Activated T-cell treated with anti-CD3 and anti-CD28 coated beads, Interleukin-2, amount 50 U/mL, for 48 hours (primary cell): ENCODE measurements around the gene HOXC13.
A peak's percentile ranks its signal among the peaks of the same experiment; 100 is the strongest.

Source experiments
- DNase-seq, 2 experiments: peaks; one replicate each; pipeline ENCODE4 v3.0.0-alpha.2; 2020

Gene HOXC13, protein sequence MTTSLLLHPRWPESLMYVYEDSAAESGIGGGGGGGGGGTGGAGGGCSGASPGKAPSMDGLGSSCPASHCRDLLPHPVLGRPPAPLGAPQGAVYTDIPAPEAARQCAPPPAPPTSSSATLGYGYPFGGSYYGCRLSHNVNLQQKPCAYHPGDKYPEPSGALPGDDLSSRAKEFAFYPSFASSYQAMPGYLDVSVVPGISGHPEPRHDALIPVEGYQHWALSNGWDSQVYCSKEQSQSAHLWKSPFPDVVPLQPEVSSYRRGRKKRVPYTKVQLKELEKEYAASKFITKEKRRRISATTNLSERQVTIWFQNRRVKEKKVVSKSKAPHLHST

GRCh38 chr12:53938326-53939140 lies at the start of gene HOXC13:
HOXC13 (plus strand) TSS chr12:53938831; CDS start chr12:53938907, 76 bp downstream.
- DNase-seq = peak; percentile 71 to 73

- DNase-seq = no peak
These were observed 48.5 kb upstream of the HOXC13 start for GRCh38 chr12:53890081-53890480.

DNA sequence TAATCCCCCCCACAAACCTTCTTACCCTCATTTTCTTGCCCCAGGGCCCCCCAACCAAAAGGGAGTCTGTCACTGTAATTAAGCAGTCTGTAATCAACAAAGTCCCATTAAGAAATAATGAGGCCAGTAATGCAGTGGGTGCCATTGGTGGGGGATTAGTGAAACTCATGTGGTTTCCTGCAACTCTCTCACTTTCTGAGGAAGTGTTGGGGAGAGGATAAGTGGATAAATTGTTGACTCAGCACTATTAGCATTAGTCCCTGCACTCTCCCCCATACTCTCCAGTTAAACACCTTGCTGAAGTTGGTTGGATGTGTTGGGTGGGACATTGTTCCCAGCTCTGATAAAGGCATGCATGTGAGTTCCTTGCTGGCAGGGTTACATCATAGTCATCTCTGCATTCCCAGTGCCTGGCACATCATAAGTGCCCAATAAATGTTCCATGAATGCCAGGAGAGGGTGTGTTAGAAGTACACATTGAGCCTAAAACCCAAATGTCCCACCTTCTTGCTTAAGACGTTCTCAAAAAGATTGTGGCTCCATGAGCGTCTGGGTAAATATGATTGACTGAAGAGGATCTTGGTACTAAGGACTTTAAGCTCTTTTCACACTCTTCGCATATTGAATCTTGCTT lies 45.8 kb upstream of the HOXC13 start:
- no peak for DNase-seq

GRCh38 chr12:53899230-53899629 lies 39.4 kb upstream of the HOXC13 start:
- DNase-seq = no peak

- DNase-seq = no peak
These were observed 31.5 kb upstream of the HOXC13 start for GRCh38 chr12:53907103-53907502.

- no peak for DNase-seq
These were observed 21.6 kb upstream of the HOXC13 start for GRCh38 chr12:53916788-53917655.

GRCh38 chr12:53924521-53925405 lies 13.9 kb upstream of the HOXC13 start:
- no peak for DNase-seq

DNA sequence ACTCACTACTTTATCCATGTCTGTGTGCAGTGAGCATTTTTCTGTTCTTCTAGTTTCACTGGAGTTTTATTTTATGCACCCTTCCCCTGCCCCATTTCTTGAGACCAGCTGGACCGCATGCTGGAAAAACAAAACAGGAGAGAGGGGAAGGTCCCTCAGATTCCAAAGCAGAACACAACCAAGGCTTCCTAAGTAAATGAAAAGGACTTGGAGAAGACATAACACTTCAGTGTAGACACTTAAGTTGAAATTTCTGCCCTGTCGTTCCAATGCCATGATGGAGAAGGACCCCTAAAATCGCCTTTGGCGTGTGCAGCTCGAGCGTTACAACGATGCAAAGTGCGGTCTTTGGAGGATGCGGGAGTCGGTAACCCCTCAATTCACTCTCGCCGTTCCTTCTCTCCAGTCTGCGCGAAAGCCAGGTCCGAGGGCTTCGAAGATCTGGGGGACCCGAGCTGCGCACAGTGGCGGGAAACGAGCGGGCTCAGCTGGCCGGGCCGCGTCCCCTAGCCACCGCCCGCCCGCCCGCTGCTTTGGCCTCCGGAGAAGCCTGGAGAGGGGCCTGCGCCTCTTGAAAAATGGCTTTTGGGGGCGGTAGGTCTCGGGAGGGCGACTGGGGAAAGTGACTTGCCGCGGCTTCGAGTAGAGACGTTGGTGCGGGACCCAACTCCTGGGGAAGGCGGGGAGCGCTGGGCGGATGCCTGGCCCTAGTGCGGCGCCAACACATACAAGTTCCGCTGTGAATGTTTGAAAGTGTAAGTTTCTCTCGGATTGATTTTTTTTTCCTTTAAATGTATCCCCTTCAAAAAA lies 11.2 kb upstream of the HOXC13 start:
- DNase-seq = no peak

GRCh38 chr12:53928054-53928835 lies 10.4 kb upstream of the HOXC13 start:
- no peak for DNase-seq

DNA sequence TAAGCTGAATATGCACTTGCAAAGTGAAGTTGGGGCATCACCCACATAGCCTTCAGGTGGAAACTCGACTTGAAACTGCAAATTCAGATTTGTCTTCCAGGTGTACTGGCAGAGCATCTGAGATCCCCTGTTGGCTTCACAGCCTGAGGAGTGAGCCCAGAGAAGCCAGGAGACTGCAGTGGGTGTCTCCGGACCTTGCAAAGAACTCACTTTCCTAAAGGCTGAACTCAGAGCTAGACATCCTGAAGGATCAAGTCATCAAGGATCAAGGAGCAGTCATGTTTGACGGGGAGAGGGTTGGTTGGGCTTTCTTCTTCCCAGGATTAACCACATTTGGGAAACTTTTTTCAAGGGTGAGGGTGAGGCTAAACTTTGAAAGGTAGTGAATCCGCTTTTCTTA lies 9.1 kb upstream of the HOXC13 start:
- no peak for DNase-seq

DNA sequence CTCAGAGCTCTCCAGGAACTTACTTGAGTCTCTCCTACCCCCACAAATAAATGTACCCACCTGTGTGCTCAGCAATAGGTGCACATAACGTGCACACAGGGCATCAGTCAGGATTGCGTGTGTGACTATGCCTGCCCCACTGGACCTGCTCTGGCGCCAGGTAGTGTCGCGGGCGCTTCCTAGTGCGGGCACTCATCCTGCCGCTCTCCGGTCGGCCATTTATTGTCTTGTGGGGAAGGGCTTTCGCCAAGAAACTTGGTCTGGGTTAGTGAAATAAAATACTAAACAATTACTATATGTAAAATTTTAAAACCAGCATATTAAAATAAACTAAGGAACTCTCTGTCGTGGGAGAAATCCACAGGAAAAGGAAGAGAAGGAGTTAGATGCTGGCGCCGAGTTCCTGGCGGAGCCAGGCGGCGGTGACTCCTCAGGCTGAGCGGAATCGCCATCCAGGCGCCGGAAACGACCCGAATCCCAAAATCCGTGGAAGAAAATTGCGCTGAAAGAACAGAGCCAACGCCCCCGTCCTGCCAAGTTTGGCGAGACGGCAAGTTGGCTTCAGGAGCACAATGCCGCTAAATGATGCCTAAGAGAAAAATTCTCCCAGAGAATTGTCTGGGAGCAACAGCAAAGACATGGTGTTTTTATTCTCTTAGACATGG lies 7.9 kb upstream of the HOXC13 start:
- no peak for DNase-seq

DNA sequence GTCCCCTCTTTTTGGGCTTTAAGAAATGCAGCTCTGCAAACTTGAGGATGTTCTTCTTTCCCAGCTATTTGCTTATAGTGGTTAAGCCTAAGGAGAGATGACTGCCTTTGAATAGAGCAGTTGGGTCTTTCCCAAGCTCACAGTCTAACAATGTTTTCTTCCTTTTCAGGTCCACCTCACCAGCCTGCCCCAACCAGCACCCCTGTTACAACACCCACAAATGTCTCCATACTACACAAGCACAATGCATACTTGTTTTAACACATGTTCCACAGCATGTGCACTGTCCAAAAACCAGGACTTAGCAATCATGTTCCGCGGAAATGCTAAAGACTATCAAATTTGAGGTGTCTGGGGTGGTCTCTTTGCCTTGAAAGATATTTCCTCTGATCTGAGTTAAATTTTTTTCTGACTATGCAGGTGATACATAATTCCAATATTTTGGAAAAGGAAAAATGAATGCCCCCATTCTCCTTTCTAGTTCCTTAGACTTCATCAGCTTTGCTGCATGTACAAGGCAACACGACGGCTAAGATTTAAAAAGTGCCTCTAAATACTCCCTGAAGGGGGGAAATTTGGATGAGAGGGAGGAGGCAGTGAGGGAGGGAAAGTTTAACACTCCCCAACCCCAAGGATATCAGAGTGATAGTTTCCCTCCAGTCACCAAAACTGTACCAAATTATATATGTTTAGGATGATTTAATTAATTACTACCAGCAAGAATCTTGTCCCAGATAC lies 6.6 kb upstream of the HOXC13 start:
- DNase-seq = no peak

- DNase-seq = no peak
These were observed 5.7 kb upstream of the HOXC13 start for GRCh38 chr12:53932915-53933314.

DNA sequence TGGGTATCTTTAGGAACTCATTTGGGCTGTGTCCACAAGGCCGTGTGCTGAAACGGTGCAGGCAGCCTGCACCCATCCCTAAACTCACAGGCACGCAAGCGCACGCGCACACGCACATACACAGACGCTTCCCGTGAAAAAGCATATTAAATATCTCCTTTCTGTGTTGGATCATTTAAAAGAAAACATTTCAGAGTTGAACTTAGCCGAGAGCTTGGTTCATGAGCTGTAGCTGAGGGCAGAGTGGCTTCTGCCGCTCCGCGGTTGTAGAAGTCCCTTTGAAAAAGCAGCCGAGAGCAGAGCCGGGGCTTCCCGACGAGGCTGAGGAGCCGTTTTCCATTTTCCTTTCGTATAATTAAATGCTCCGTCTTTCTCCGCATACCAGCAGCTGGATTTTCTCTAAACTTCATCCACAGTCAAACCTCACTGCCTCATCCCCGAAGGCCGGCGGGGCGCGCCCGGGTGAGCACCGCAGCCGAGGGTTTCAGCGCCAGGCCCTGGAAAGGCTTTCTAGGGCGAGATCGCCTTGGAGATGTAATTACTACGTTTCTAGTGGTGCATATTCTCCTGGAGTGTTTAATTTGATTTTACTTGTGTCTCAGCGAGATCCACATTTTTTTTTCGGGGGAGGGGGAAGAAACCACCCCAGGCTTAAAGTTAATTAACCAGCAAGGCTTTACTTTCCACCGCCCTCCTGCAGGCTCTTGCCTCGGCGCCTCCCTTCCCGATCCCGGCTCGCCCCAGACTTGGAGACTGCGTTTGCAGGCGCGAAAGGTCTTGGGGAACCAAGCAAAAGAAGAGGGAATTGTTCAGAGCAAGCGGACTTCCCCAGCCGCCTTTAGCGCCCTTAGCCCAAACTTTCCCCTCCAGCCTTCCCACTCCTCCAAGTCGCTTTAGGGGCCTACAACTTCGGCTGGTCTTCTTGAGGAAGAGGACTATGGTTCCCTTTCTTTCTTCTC lies 3.0 kb upstream of the HOXC13 start:
- no peak for DNase-seq

GRCh38 chr12:53937099-53937498 lies 1.5 kb upstream of the HOXC13 start:
- no peak for DNase-seq

GRCh38 chr12:53937596-53938325 lies 870 bp upstream of the HOXC13 start:
- DNase-seq = no peak
